Lower lobe of right lung (tissue), 2 donors: ENCODE results near the gene SGK1. TPM values are rescaled to one million over a fixed set of nuclear protein-coding genes. Genes with fewer than 3 reads are reported as not detected.

Experiments
- ATAC-seq, 2 donors: fragments of 200-7000 bp; cut with Tn5 transposase; one replicate each; pipeline ENCODE4 v1.9.1; 2020 to 2022; ENCODE audit warnings: mild to moderate bottlenecking in 2 of 2, moderate library complexity in 2 of 2
- DNase-seq: peaks from one replicate; pipeline ENCODE4 v3.0.0-alpha.2; 2020
- H3K27ac ChIP-seq: fragments of 200-600 bp; one replicate; pipeline ENCODE4 v1.8.0; 2022
- H3K27me3 ChIP-seq: fragments of 200-600 bp; one replicate; pipeline ENCODE4 v1.8.0; 2022; ENCODE audit warnings: low read depth
- H3K36me3 ChIP-seq: fragments of 200-600 bp; one replicate; pipeline ENCODE4 v1.8.0; 2022; ENCODE audit warnings: mild to moderate bottlenecking
- H3K4me1 ChIP-seq: fragments of 200-600 bp; one replicate; pipeline ENCODE4 v1.8.0; 2022
- H3K4me3 ChIP-seq: fragments of 200-600 bp; one replicate; pipeline ENCODE4 v1.8.0; 2022; ENCODE audit warnings: mild to moderate bottlenecking
- H3K9me3 ChIP-seq: fragments of 200-600 bp; one replicate; pipeline ENCODE4 v1.8.0; 2022
- intact Hi-C: fragments of 100-400 bp; cut with DNase I; formaldehyde crosslinking; loops from one replicate; pipeline ENCODE4 v1.11.0; 2022
- total RNA-seq: library from RNA; stranded (reverse); fragmentation: NEBNext Ultra II Directional; extraction: Animal tissue kit (Norgen Biotek cat#: 25700); gene quantifications from one replicate; pipeline ENCODE4 v1.2.1, GENCODE V29; 2021
- TF ChIP-seq, protein P1 (sequence below): fragments of 200-600 bp; IDR thresholded peaks from one replicate; pipeline ENCODE4 v1.8.0; 2022; ENCODE audit warnings: antibody characterized with exemption, mild to moderate bottlenecking
- donor health status: DM: no; HTN: yes; CAD: no; lungs with severe emphysema.

SGK1 gene
- total RNA-seq, 1 donor from 2014 or later, result 195 TPM

- Histone ChIP-seq H3K4me3 (no peak overlapping the region), H3K27me3 (no peaks in the 10 kb centered on the region), H3K27ac (no peak overlapping the region), H3K9me3 (no peaks in the 10 kb centered on the region), H3K36me3 (no peaks in the 10 kb centered on the region), H3K4me1 (no peaks in the 10 kb centered on the region)
- DNase-seq (no peak), ATAC-seq (no peak)
- intact Hi-C loops, result no loop called here
- TF ChIP-seq, protein P1, sequence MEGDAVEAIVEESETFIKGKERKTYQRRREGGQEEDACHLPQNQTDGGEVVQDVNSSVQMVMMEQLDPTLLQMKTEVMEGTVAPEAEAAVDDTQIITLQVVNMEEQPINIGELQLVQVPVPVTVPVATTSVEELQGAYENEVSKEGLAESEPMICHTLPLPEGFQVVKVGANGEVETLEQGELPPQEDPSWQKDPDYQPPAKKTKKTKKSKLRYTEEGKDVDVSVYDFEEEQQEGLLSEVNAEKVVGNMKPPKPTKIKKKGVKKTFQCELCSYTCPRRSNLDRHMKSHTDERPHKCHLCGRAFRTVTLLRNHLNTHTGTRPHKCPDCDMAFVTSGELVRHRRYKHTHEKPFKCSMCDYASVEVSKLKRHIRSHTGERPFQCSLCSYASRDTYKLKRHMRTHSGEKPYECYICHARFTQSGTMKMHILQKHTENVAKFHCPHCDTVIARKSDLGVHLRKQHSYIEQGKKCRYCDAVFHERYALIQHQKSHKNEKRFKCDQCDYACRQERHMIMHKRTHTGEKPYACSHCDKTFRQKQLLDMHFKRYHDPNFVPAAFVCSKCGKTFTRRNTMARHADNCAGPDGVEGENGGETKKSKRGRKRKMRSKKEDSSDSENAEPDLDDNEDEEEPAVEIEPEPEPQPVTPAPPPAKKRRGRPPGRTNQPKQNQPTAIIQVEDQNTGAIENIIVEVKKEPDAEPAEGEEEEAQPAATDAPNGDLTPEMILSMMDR, result no peak
These were observed 198.4 kb downstream of the SGK1 start for GRCh38 chr6:134119486-134119885.
